ENCODE measurements around the gene TRMT11.

GRCh38 chr6:125940247-125941041, 45.9 kb upstream of the TRMT11 start:
- no peak for TF ChIP-seq POLR2AphosphoS5 (IDR thresholded peaks at IDR 0.05; ENCODE audit: low read depth)
- no peak for TF ChIP-seq CTCF (IDR thresholded peaks at IDR 0.05; ENCODE audit: insufficient read depth, low read length)
- no peak for TF ChIP-seq REST (IDR thresholded peaks at IDR 0.05; ENCODE audit: insufficient replicate concordance, low read depth)
